ENCODE data around the gene ULBP1.
"Not testable (repeated sequence)": the region's sequence is repeated elsewhere in the genome, so short reads cannot be mapped to it uniquely, and the experiment has no call there.

Gene ULBP1

DNA sequence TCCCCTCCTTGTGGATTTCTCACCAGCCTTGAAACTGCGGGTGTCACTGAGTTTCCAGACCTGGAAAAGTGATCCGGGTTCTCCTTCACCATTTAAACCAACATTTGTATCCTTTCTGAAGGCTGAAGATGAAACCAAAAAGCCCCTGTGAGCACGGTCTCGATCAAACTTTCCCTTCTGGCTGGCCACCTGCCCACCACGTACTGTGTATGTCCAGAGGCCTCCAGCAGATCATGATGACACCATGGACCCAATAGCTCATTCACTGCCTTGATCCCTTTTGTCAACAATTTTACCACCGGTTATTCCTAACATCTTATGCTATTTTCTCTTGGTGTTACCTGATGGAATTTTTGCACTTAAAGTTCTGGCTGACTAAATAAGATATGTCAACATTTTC lies 15.6 kb downstream of the ULBP1 start:
- no peak for DNase-seq

DNA sequence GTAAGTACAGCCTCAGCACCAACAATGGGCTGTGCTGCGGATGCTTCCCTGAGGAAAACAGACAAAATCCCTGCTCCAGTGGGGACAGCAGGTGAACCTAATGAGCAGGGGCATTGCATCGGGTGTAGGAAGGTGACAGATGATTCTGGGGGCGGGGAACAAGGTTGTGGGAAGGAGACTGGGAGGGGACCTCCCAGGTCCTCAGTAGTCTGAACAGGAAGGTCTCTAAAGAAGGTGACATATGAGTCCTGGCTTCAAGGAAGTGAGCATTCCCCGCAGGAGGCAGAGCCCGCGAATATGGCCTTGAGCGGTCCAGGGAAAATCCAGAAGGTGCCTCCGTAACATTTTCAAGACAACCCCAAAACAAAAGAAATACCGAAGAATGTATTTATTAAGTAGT lies 19.4 kb downstream of the ULBP1 start:
- no peak for DNase-seq

- DNase-seq, result no peak
Observed at GRCh38 chr6:149984773-149985172, 21.0 kb downstream of the ULBP1 start.

- no peak for DNase-seq
Observed at GRCh38 chr6:149985481-149985937, 21.8 kb downstream of the ULBP1 start.

GRCh38 chr6:149987602-149988107 lies 23.9 kb downstream of the ULBP1 start:
- DNase-seq, result no peak

DNA sequence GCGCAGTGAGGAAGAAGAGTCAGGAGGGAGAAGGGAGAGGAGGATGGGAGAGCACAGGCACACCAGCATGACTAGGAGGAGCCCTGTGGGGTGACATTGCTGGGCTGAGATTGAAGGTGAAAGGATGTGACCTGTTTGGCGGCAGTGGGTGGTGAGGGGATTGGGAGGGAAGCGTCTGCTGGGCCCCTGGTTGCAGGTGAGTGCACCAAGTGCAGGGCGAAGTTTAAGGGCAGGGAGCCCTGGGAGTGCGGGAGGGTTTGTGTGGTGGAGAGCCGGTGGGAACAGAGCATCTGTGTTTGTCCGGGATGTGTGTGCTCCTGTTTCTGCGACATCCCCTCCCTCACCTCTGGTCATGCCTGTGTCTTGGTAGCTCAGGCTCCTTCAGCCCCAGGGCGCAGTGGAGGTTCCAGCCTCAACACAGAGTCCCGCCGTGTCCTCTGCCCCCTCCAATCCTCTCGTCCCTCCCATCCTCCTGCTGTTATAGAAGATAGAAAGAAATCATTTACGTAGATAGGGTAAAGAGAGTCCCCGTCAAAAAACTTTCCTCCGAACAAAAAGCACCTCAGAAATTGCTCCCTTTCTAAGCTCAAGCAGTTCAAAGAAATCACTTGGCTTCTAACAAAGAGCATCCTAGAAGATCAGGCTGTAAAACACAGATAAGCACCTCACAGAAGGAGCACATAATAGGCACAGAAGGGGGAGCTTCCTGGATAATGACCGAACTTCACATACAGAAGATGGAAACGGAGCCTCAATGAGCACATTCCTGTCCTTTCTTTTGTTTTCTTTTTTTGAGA lies 25.0 kb downstream of the ULBP1 start:
- DNase-seq, result no peak

GRCh38 chr6:149990212-149990660 lies 26.5 kb downstream of the ULBP1 start:
- DNase-seq, result no peak

DNA sequence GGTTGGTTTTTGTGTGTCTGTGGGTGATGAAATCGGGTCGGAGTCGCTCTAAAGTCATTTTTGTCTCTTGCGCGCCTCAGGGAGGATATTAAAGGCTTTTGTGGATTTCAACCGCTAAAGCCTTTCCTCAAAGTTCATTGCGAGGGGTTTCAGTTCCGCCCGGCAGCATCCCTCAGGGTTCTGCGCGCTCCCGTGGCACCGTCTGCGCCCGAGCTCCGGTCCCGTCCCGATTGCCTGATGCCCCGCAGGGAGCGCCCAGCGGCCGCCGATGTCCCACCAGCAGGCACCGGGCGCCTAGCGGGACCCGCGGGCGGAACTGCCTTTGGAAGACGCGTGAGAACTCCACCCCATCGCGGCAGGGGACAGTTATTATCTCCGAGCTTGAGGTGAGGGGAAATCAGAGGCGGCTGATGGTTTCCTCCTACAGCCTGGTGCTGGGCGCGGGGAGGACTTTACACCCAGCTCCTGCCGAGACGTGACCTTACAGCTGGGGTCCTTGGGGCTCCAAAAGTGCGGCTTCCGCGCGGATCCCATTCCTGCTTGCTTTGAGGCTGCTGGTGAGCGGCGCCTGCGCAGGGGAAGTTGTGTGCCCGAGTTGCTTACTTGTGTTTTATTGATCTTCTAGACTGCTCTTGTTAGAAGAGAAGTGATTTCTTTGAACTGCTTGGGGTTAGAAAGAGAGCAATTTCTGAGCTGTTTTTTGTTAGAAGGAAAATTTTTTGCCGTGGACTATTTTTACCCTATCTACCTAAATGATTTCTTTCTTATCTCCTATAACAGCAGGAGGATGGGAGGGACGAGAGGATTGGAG lies 27.1 kb downstream of the ULBP1 start:
- no peak for DNase-seq

- DNase-seq, result not testable (repeated sequence)
Observed at GRCh38 chr6:149991472-149991795, 27.7 kb downstream of the ULBP1 start.

DNA sequence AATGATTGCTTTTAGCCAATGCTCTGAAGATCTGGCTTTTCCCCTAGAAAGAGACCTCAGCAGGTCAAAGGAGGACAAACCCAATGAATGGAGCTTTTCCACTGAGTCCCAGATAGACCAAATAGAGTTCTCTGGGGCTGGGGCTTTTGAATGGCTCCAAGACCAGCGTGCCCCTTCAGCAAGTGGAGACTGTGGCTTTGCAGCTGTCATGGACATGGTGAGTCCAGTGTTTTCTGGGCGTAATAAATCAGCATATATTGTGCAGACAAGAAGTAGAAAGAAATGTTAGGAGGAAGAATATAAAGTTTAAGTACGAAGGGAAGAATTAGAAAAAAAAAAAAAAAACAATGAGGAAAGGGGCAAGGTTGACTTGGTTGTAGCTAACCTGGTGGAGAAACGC lies 28.1 kb downstream of the ULBP1 start:
- no peak for DNase-seq

- no peak for DNase-seq
Observed at GRCh38 chr6:149995235-149995750, 31.6 kb downstream of the ULBP1 start.

- DNase-seq, result no peak
Observed at GRCh38 chr6:149995971-149996370, 32.2 kb downstream of the ULBP1 start.

DNA sequence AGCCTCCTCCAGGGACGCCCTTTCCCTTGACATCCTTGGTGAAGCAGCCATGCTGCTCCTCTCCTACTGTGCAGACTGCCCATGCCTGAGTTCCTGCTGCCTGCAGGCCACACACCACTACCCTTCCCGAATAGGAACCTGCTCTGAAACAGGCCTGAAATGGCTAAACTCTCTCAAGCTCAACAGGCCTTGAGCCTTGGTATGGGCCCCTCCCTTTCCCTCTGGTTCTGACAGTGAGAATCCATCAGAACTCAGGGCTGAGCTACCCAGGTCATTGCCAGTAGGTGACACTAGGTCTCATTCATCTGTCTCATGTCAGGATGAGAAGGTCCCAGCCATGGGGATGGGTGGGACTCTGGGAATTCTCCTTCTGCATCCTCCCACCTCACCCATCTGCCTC lies 35.9 kb downstream of the ULBP1 start:
- no peak for DNase-seq

DNA sequence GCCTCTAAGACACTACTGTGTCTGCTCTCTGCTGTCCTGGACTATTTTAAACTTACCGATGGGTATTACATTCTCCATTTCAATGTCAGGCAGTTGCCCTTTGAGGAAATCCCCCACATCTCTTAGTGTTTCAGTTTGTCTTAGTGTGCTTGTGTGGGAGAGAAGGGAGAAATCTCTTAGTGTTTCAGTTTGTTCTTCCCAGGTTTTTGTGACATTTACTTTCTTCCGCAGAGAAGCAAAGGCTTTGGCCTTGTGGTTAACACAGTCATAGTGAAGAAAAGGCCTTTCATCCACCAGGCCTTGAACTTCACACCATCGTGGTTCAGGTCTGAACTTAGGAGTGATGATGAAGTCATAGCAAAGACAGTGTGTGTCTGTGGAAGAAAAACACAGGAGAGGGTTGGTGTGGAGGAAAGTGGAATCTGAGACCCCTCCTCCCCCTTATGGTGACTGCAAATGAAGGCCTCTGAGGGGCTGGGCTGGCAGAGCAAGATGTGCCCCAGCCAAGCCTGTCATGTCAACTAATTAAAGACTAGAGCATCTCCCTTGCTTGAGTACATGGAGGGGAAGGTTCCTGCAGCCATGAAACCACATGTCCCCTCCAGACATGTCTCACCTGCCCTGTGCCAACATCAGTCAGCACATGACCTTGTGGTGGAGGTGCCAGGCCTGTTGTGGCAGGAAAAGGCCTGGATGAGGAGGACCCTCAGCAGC lies 37.7 kb downstream of the ULBP1 start:
- no peak for DNase-seq

DNA sequence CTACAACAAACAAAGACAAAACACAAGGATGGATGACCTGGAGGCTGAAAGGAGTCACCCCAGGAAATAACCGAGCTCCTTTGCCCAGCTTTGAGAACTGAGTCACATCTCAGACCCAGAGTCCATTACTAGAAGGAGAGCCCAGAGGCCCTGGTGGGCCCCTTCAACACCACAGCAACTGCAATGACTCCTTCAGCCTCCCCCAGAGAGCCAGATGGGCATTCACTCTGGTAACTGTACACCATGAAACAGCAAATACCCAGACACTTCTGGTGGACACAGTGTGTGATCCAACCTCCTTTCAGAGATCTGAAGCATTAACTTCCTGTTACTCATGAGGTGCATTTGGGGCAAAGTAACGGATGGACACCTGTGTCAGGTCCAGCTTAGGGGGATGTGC lies 39.0 kb downstream of the ULBP1 start:
- DNase-seq, result no peak

DNA sequence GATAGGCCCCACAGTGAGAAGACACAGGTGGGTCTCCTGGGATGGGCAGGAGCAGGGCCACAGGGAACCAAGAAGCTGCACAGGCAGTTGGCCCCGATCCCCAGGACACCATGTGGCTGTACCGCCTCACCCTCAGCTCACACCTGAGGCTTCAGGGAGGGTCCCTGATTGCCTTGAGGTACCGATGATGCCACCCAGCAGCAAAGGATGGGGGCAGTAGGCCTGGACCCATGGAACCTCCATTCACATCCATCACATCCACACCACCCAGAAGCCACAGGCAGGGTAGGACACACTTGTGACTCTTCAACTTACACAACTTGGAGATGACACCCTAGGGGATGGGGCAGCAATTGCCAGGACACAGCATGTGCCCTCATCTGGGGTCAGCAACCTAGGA lies 39.9 kb downstream of the ULBP1 start:
- not testable (repeated sequence) for DNase-seq

DNA sequence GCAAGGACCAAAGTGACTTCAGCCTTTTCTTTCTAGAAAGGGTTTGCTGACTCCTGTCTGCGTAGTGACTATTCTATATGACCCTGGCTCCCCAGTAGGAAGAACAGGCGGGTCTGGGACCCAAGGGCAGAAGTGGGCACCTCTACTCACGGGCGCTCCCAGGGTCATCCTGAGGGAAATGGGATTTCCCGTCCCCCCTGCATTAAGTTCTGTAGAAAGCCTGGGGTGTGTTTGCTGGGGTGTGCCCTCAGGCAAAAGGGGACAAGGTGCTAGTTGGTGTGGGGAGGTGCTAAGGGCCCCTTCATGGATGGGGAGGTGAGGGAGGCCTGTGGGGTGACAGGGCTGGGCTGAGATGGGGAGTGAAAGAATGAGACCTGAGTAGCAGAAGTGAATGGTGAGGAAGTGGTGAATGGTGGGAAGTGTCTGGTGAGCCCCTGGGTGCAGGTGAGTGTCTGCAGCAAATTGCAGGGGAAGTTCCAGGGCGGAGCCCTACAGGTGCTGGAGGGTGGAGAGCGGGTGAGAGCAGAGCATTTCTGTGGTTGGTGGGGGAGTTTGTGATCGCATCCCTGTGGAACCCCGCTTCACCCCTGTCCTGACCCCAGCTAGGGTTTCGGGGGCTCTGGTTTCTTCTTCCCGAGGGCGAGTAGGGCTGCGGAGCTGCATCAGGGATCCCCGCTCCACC lies 40.5 kb downstream of the ULBP1 start:
- no peak for DNase-seq

- DNase-seq, result peak; percentile 8
Observed at GRCh38 chr6:150004783-150005717, 41.3 kb downstream of the ULBP1 start.

DNA sequence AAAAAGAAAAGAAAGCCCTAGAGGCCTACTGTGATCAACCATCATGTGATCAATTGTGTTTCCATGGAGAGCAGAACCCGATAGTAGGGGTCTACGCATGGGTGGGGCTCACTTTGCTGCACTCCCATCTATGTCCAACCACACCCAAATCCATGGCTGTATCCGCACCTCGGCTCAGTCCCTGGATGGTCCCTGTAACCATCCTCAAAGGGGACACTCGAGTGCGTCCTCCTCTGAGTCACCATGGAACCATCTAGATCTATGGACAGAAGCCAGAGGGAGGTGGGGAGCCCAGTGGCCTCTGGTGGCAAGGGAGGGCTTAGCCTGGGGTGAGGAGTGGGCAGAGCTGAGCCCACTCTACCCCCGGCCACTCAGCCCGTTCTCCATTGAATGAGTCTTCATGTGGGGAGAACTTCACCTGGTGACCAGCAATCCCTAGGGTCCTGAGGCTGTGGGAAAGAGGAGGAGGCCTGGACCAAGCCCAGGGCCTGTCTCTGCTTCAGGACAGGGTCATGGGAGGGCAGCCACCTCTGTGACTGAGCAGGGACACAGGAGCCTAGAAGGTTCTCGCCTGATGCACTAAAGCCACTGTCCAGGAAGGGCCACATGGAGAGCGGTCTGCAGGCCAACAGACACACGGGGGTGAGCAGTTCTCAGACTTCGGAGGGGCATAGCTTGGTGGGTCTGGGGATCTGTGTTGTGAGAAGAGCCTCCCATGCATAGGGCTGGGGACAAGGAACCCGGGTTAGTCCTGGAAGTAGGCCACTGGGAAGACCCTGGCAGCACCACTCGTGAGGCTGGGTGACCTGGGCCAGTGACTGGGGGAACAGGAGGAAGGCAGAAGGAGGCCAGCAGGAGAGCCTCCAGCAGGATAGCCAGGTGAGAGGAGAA lies 42.3 kb downstream of the ULBP1 start:
- DNase-seq, result no peak

DNA sequence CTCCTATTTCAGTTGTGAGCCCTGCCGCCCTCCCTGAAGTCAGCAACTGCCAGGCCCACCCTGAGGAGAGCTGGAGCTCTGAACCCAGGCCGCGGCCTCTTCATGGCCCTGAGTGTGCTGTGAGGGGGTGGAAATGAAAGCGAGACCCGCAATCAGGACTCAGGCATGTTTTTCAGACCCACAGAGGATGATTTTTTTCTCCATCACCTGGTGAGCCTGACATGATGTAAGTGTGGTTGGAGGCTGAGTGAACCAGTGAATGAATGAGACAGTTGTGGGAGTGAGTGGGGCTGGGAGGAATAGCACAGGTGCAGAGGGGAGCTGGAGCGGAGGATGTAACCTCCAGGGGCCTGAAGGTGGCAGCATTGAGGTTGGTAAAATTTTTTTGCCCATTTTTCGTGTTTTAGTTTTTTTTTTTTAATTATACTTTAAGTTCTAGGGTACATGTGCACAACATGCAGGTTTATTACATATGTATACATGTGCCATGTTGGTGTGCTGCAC lies 43.3 kb downstream of the ULBP1 start:
- DNase-seq, result no peak

Data from SIG-M5 (cell line).